Muscle of leg (tissue), 11 donors: Measurements from ENCODE around the gene SUSD4. TPM values are rescaled to one million over a fixed set of nuclear protein-coding genes. Genes with fewer than 3 reads are reported as not detected.
"Not testable (repeated sequence)": the region's sequence is repeated elsewhere in the genome, so short reads cannot be mapped to it uniquely, and the experiment has no call there.

Experiments
- DNase-seq: peaks from one replicate; pipeline ENCODE4 v3.0.0; 2013
- H3K27ac ChIP-seq: one replicate; pipeline ENCODE4 v1.5.1; 2013; ENCODE audit warnings: mild to moderate bottlenecking, low read length, control low read depth
- H3K27me3 ChIP-seq: one replicate; pipeline ENCODE4 v1.6.1; 2013; ENCODE audit warnings: low read length; ENCODE audit not compliant: control insufficient read depth, insufficient read depth
- H3K36me3 ChIP-seq: one replicate; pipeline ENCODE4 v1.6.1; 2013; ENCODE audit warnings: low read length; ENCODE audit not compliant: control insufficient read depth, insufficient read depth
- H3K4me1 ChIP-seq: one replicate; pipeline ENCODE4 v1.6.1; 2013; ENCODE audit warnings: low read length; ENCODE audit not compliant: control insufficient read depth, insufficient read depth
- H3K4me3 ChIP-seq: one replicate; pipeline ENCODE4 v1.5.1; 2013; ENCODE audit warnings: low read length, control low read depth
- H3K9me3 ChIP-seq: replicated peaks from 2 replicates; pipeline ENCODE4 v1.6.1; 2013; ENCODE audit warnings: low read depth, low read length; ENCODE audit not compliant: control insufficient read depth
- WGBS: methylation state at CpG from one replicate; pipeline ENCODE4 v1.1.5; 2013; ENCODE audit warnings: missing lambda C conversion rate; ENCODE audit not compliant: insufficient coverage; 5-methylcytosine and 5-hydroxymethylcytosine counted together
- polyA plus RNA-seq, 8 donors: library from polyadenylated mRNA; unstranded; fragments of 120-200 nt; gene quantifications; one replicate each; pipeline versions ENCODE4 v1.2.1 to v1.2.3, GENCODE V29; 2013; ENCODE audit warnings: inconsistent platforms in 1 of 8, low replicate concordance in 1 of 8; ENCODE audit not compliant: insufficient read length in 8 of 8, insufficient read depth in 1 of 8
- total RNA-seq: library from RNA; stranded (reverse); fragments of 120-200 nt; gene quantifications from one replicate; pipeline ENCODE4 v1.2.4, GENCODE V29; 2013

SUSD4 gene
- total and polyA plus RNA-seq, 9 donors, result 2.0 to 4.1 (median 2.8) TPM

GRCh38 chr1:223301371-223301770 lies 62.6 kb downstream of the SUSD4 start:
- Histone ChIP-seq H3K27me3 (no peaks in the 10 kb centered on the region), H3K4me3 (no peak overlapping the region), H3K36me3 (no peaks in the 10 kb centered on the region), H3K4me1 (no peaks in the 10 kb centered on the region), H3K27ac (no peak overlapping the region), H3K9me3 (no peaks in the 10 kb centered on the region)
- no peak for DNase-seq
- no CpG with 5 or more reads among the region's 2 CpGs for WGBS

DNA sequence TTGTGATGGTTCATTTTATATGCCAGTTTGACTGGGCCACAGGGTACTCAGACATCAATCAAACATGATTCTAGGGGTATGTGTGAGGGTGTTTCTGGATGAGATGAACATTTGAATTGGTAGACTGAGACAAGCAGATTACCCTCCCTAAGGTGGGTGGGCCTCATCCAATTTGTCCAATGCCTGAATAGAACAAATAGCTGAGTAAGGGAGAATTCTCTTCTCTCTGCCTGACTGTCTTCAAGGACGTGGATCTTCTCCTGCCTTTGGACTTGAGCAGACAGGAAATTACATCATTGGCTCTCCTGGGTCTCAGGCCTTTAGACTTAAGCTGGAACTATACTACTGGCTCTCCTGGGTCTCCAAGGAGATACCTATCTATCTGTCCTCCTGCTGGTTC lies 64.4 kb downstream of the SUSD4 start:
- no peaks in the 10 kb centered on the region for H3K9me3 ChIP-seq
- no peaks in the 10 kb centered on the region for H3K27me3 ChIP-seq
- DNase-seq, result no peak
- H3K4me1 ChIP-seq, result no peaks in the 10 kb centered on the region
- no peaks in the 10 kb centered on the region for H3K36me3 ChIP-seq
- H3K4me3 ChIP-seq, result no peak overlapping the region
- no peak overlapping the region for H3K27ac ChIP-seq
- WGBS, result 13% methylated on average over 1 of the region's 1 CpG

DNA sequence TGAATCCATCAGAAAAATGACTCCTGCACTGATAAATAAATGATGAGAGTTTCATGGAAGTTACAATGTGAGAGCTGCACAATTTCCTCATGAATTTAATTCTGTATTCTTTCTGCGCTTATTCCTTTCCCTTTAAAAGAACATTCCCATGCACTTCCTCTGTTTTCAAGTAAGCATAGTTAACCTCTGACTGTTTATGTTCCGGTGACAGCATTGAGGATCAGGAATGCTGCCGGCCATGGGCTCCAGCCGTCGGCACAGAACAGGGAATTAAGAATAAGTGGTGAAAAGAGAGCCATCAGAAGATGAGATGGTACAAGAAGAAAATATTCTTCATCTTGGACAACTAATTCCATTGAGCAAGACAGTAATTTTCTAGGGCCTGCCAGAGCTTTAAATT lies 65.3 kb downstream of the SUSD4 start:
- H3K36me3 ChIP-seq, result no peaks in the 10 kb centered on the region
- no peaks in the 10 kb centered on the region for H3K9me3 ChIP-seq
- no peaks in the 10 kb centered on the region for H3K4me1 ChIP-seq
- WGBS, result no CpG with 5 or more reads among the region's 5 CpGs
- no peak overlapping the region for H3K27ac ChIP-seq
- DNase-seq, result no peak
- H3K27me3 ChIP-seq, result no peaks in the 10 kb centered on the region
- H3K4me3 ChIP-seq, result no peak overlapping the region

- Histone ChIP-seq H3K4me3 (no peak overlapping the region), H3K4me1 (no peaks in the 10 kb centered on the region), H3K36me3 (no peaks in the 10 kb centered on the region), H3K9me3 (no peaks in the 10 kb centered on the region), H3K27me3 (no peaks in the 10 kb centered on the region), H3K27ac (no peak overlapping the region)
- WGBS, result 100% methylated on average over 1 of the region's 1 CpG
- DNase-seq, result no peak
Observed at GRCh38 chr1:223297800-223298199, 66.2 kb downstream of the SUSD4 start.

GRCh38 chr1:223291796-223292195 lies 72.2 kb downstream of the SUSD4 start:
- no peak for DNase-seq
- Histone ChIP-seq H3K4me3 (no peak overlapping the region), H3K36me3 (no peaks in the 10 kb centered on the region), H3K9me3 (no peaks in the 10 kb centered on the region), H3K27ac (no peak overlapping the region), H3K4me1 (no peaks in the 10 kb centered on the region), H3K27me3 (no peaks in the 10 kb centered on the region)
- no CpG with 5 or more reads among the region's 2 CpGs for WGBS

DNA sequence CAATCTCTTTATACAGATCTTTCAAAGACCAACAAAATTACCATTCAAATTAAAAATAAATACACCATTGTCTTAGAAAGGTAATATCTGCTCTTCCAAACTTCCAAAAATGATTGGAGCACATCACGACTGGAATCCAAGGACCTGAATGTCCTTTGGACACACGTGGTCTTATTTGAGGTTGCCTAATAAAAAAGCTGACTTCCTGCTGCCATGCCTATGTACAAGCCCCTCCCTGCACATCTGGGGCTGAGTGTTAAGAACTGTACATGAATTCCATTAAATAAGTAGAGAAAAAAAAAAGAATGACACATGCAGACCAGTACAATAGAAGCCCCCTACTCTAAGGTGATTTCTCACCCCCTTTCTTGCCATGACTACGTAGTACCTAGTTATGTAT lies 73.6 kb downstream of the SUSD4 start:
- no peak overlapping the region for H3K27ac ChIP-seq
- H3K36me3 ChIP-seq, result no peaks in the 10 kb centered on the region
- no peak overlapping the region for H3K4me3 ChIP-seq
- no peak for DNase-seq
- H3K9me3 ChIP-seq, result no peaks in the 10 kb centered on the region
- no peaks in the 10 kb centered on the region for H3K27me3 ChIP-seq
- H3K4me1 ChIP-seq, result no peaks in the 10 kb centered on the region
- WGBS, result no CpG with 5 or more reads among the region's 3 CpGs

DNA sequence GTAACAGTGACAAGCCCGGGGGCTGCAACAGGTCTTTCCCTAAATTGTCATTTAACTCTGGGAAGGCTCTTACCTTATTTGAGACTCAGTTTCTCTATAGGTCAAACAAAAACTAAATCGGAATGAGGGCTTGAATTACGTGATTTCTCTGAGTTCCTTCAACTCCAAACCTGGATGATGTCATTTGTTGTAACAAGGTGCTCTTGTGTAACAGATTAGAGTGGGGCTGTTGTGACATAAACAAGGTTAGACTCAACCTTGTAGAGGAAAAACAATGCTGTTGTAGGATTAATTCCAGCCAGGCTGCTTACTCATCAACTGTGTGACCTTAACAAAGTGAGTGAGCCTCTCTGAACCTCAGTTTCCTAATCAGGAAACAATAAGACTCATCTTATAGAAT lies 74.4 kb downstream of the SUSD4 start:
- Histone ChIP-seq H3K4me1 (no peaks in the 10 kb centered on the region), H3K27me3 (no peaks in the 10 kb centered on the region), H3K27ac (no peak overlapping the region), H3K9me3 (no peaks in the 10 kb centered on the region), H3K4me3 (no peak overlapping the region), H3K36me3 (no peaks in the 10 kb centered on the region)
- WGBS, result 100% methylated on average over 1 of the region's 3 CpGs
- DNase-seq, result no peak

- Histone ChIP-seq H3K4me3 (no peak overlapping the region), H3K36me3 (no peaks in the 10 kb centered on the region), H3K27me3 (no peaks in the 10 kb centered on the region), H3K9me3 (no peaks in the 10 kb centered on the region), H3K27ac (no peak overlapping the region), H3K4me1 (no peaks in the 10 kb centered on the region)
- WGBS, result 67% methylated on average over 3 of the region's 5 CpGs
- no peak for DNase-seq
Observed at GRCh38 chr1:223288826-223289225, 75.2 kb downstream of the SUSD4 start.

DNA sequence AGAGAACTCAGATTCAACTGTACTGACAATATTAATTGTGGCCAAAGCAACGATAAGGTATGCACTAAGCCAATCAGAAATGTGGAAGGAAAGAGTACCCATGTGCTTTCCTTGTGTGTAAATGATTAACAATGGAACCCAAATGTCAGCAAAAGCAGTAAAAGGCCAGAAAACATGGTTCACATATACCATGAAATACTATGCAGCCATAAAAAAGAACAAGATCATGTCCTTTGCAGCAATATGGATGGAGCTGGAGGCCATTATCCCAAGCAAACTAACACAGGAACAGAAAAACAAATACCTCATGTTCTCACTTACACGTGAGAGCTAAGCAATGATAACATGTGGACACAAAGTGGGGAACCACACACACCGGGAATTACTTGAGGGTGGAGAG lies 78.5 kb downstream of the SUSD4 start:
- no peak overlapping the region for H3K4me3 ChIP-seq
- whole genome bisulfite sequencing, result 80% methylated on average over 1 of the region's 3 CpGs
- no peak overlapping the region for H3K27ac ChIP-seq
- no peaks in the 10 kb centered on the region for H3K4me1 ChIP-seq
- H3K27me3 ChIP-seq, result no peaks in the 10 kb centered on the region
- H3K9me3 ChIP-seq, result no peaks in the 10 kb centered on the region
- no peak for DNase-seq
- H3K36me3 ChIP-seq, result no peaks in the 10 kb centered on the region

GRCh38 chr1:223283697-223284096 lies 80.3 kb downstream of the SUSD4 start:
- not testable (repeated sequence) for H3K4me3 ChIP-seq, H3K36me3 ChIP-seq, H3K27ac ChIP-seq, H3K27me3 ChIP-seq, H3K9me3 ChIP-seq, DNase-seq, H3K4me1 ChIP-seq
- WGBS, result no CpG with 5 or more reads among the region's 3 CpGs

DNA sequence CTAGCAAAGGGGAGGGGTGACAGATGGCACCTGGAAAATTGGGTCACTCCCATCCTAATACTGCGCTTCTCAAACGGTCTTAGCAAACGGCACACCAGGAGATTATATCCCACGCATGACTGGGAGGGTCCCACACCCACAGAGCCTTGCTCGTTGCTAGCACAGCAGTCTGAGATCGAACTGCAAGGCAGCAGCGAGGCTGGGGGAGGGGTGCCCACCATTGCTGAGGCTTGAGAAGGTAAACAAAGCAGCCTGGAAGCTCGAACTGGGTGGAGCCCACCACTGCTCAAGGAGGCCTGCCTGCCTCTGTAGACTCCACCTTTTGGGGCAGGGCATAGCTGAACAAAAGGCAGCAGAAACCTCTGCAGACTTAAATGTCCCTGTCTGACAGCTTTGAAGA lies 85.7 kb downstream of the SUSD4 start:
- DNase-seq, H3K27ac ChIP-seq, H3K4me3 ChIP-seq, H3K9me3 ChIP-seq, H3K27me3 ChIP-seq, H3K36me3 ChIP-seq, H3K4me1 ChIP-seq: not testable (repeated sequence)
- WGBS, result 88% methylated on average over 8 of the region's 8 CpGs
